LNCaP clone FGC (cell line): ENCODE results near the gene ALLC.
A peak's percentile ranks its signal among the peaks of the same experiment; 100 is the strongest.

Experiments used
- DNase-seq: peaks from one replicate; pipeline ENCODE4 v3.0.0-alpha.2; 2011; ENCODE audit warnings: low read depth
- H3K4me3 ChIP-seq: 2 replicates; pipeline ENCODE4 v1.5.1; 2011; ENCODE audit warnings: mild to moderate bottlenecking, low read depth, low read length, control low read depth
- TF ChIP-seq, protein P1 (sequence below): IDR thresholded peaks from 2 replicates; pipeline ENCODE4 v1.5.1; 2012; ENCODE audit warnings: mild to moderate bottlenecking; ENCODE audit not compliant: control insufficient read depth, insufficient read depth; ENCODE audit errors: extremely low read depth

ALLC gene

DNA sequence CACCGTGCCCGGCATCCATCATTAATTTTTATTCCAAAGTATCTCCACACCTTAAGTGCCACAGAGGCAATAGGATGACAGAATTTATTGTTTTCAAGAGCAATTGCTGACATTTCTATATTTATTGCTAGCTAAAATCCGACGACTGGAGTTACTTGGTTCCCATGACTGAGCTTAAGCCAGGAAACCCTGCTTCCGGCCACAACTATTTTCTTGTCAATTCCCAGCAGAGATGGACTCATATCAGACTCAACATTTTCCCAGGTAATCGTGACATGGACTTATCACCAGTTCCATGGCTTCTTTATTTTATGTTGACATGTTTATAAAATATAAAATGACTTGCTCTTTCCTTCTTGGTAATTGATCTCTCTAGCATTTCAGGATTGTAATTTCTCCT is 24.8 kb downstream of the ALLC start:
- H3K4me3 ChIP-seq: no peak overlapping the region
- TF ChIP-seq, protein P1, sequence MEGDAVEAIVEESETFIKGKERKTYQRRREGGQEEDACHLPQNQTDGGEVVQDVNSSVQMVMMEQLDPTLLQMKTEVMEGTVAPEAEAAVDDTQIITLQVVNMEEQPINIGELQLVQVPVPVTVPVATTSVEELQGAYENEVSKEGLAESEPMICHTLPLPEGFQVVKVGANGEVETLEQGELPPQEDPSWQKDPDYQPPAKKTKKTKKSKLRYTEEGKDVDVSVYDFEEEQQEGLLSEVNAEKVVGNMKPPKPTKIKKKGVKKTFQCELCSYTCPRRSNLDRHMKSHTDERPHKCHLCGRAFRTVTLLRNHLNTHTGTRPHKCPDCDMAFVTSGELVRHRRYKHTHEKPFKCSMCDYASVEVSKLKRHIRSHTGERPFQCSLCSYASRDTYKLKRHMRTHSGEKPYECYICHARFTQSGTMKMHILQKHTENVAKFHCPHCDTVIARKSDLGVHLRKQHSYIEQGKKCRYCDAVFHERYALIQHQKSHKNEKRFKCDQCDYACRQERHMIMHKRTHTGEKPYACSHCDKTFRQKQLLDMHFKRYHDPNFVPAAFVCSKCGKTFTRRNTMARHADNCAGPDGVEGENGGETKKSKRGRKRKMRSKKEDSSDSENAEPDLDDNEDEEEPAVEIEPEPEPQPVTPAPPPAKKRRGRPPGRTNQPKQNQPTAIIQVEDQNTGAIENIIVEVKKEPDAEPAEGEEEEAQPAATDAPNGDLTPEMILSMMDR: no peak
- no peak for DNase-seq

DNA sequence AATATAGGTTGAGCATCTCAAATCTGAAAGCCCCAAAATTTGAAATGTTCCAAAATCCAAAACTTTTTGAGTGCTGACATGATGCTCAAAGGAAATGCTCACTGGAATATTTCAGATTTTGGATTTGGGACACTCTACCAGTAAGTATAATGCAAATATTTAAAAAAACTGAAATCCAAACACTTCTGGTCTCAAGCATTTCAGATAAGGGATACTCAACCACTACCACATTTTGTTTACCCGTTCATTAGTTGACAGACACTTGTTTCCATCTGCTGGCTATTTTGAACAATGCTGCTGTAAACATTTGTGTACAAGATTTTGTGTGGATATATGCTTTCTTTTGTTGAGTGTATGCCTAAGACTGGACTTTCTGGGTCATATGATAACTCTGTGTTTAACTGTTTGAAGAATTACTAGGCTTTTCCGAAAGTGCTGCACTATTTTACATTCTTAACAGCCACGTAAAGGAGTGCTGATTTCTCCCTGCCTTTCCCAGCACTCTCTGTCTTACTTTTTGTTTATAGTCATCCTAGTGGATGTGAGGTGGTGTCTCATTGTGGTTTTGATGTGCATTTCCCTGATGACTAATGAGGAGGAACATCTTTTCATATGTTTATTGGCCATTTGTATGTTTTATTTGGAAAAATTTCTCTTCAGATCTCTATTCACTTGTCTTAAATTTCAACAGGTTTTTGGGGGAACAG is 25.9 kb downstream of the ALLC start:
- no peak for DNase-seq
- TF ChIP-seq, protein P1: no peak
- H3K4me3 ChIP-seq: no peak overlapping the region

DNA sequence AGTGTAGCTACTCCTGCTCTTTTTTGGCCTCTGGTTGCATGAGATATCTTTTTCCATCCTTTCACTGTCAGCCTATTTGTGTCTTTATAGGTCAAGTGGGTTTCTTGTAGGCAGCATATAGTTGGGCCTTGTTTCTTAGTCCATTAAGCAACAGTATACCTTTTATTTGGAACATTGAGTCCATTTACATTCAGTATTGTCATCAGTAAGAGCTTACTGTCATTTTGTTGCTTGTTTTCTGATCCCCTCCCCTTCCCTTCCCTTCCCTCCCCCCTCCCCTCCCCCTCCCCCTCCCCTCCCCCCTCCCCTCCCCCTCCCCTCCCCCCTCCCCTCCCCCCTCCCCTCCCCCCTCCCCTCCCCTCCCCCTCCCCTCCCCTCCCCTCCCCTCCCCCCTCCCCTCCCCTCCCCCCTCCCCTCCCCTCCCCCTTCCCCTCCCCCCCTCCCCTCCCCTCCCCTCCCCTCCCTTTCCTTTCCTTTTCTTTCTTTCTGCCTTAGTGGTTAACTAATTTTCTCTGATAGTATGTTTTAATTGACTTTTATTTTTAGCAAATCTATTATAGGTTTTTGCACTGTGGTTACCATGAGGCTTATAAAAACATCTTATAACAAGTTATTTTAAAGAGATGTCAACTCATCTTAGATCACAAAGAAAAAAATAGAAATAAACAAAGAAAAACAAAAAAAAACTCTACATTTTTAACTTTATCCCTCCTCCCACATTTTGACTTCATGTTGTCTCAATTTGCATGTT is 32.2 kb downstream of the ALLC start:
- TF ChIP-seq, protein P1: no peak
- no peak overlapping the region for H3K4me3 ChIP-seq
- DNase-seq: no peak

DNA sequence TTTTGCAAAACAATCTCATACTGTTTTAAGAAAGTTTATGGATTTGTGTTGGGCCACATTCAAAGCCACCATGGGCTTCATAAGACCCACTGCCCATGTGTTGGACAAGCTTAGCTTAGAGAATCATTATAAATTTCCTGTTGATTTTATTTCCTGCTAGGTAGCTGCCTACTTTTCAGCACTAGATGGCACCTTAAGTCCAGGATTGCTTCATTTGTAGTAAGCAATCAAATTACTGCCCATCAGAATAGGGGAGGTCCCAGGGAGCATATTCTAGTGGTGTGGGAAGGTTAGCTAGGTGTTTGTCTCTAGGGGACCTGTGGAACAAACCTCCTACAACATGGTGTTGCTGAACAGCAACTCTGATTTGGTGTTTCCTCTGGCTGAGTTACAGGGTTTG is 34.4 kb downstream of the ALLC start:
- TF ChIP-seq, protein P1: peak; percentile 73
- peak; percentile 30 for DNase-seq
- no peak overlapping the region for H3K4me3 ChIP-seq

DNA sequence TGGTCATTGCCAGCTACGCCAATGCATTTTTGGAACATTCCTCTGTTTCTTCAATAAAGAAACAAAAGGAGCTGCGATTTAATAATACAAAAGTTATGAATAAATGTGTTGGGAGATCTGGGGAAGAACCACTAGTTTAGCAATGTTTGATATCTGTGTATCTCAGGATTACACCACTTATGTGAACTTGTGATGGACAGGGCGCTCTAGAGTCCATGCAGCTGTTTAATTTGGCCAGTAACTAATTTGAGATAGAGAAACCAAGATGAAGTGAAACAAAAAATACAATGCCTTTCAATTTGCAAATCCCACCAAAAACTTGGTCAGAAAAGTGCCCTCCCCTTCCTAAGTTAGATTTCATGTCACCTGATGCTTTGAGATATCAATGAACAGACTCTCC is 38.5 kb downstream of the ALLC start:
- TF ChIP-seq, protein P1: no peak
- no peak for DNase-seq
- no peak overlapping the region for H3K4me3 ChIP-seq

DNA sequence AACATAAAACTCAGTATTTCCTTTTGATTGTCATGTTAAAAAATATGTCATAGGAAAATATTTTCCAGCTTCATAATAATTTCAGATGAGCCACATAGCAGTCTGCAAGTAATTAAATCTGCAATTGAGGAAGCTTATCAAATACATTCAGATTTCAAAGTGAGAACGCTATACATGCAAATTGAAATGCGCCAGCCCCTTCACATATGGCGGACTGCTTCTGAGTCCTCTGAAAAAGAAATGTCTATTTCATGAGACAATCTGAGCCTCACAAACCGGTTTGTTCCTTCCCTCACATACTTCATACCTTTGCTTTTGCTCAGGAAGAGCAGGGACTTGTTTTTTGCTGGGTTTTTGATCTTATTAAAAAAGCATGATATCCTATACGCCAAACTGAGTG is 43.1 kb downstream of the ALLC start:
- TF ChIP-seq, protein P1: no peak
- DNase-seq: no peak
- no peak overlapping the region for H3K4me3 ChIP-seq
